GM18498 (cell line): Measurements from ENCODE around the gene TENT5A.
A peak's percentile ranks its signal among the peaks of the same experiment; 100 is the strongest.

Experiments used
- ATAC-seq: cut with Tn5 transposase; IDR thresholded peaks from one replicate; pipeline ENCODE4 v1.9.1; 2021; ENCODE audit warnings: mild to moderate bottlenecking, moderate library complexity; ENCODE audit not compliant: unreplicated experiment

Gene TENT5A

GRCh38 chr6:81720427-81720826 is 32.1 kb downstream of the TENT5A start:
- ATAC-seq, result no peak

GRCh38 chr6:81718126-81718525 is 34.4 kb downstream of the TENT5A start:
- no peak for ATAC-seq

- no peak for ATAC-seq
Observed at GRCh38 chr6:81714684-81715083, 37.8 kb downstream of the TENT5A start.

- no peak for ATAC-seq
Observed at GRCh38 chr6:81713205-81713604, 39.3 kb downstream of the TENT5A start.

- no peak for ATAC-seq
Observed at GRCh38 chr6:81708113-81708699, 44.3 kb downstream of the TENT5A start.

GRCh38 chr6:81704700-81705099 is 47.8 kb downstream of the TENT5A start:
- ATAC-seq, result no peak

GRCh38 chr6:81700414-81700813 is 52.1 kb downstream of the TENT5A start:
- no peak for ATAC-seq

GRCh38 chr6:81697559-81697958 is 54.9 kb downstream of the TENT5A start:
- ATAC-seq, result no peak

GRCh38 chr6:81696524-81696923 is 56.0 kb downstream of the TENT5A start:
- ATAC-seq, result peak; percentile 66
